Non-pigmented ciliary epithelial cell (primary cell): ENCODE data around the gene FOXN3.
"Not testable (repeated sequence)": the region's sequence is repeated elsewhere in the genome, so short reads cannot be mapped to it uniquely, and the experiment has no call there.

Source experiments
- DNase-seq: peaks from one replicate; pipeline ENCODE4 v3.0.0-alpha.2; 2010; ENCODE audit warnings: low read depth

The FOXN3 gene

DNA sequence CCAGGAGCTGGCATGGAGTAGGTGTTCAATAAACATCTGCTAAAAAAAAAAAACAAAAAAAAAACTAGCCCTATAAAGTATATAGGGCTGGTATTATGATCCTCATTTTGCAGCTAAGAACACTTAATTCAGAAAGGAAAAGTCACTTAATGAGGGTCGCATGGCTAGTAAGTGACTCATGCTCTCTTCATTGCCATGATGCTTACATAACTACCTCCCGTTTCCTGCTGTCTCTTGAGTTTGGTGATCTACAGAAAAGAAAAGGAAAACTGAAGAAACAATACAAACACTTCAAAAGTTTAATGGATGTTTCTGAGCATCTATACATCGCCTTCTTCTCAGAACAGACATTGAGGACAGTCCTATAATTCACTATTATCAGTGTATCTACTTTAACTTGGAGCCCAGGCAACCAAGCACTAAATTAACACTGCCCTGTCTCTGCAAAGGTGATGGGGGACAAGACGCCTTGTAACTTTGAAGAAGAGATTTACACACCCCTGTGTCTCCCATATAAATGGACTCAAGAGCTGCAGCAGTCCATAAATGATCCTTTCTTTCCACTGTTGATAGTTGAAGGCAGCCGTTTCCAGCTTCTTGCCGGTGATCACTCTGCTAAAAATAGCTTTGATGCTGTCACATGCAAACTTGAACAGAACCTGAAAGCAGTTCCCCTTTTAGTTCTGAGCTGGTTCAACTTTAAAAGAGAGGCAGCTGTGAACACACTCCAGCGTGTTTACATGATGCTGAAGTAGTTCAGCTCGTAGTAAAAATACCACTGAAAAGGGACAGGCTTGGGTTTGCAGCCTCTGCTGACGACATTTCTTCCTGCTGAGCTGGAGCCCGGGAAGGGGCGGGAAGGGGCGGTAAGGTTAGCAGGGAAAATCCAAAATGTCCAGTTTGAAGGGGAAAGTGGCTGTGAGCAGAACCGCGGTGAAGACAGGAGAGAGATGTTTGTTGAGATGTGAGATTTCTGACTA is 113.3 kb downstream of the FOXN3 start:
- peak; percentile 52 for DNase-seq

DNA sequence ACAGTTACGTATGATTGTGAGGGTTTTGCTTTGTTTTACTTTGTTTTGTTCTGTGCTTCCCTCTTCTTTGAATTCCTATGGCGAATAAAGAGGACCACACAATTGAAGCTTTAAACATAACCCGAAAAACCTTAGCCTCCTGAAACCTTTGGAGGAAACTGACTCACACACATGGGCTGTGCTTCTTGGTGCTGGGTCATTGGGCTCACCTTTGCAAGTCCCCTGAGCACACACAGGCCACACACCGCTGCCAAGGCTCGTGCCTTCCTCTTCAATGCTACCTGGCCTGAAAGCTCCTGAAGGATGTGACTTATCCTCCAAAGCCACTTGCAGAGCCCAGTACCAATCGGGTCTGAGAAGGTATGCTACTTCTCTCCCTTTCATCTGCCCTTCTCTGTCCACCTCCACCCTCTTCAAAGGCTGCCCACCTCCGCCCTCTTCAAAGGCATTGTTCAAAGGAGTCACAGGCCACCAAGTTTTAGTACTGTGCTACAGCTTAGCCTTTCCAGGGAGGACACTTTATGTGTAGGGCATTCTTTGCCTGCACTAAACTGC is 114.6 kb downstream of the FOXN3 start:
- no peak for DNase-seq

DNA sequence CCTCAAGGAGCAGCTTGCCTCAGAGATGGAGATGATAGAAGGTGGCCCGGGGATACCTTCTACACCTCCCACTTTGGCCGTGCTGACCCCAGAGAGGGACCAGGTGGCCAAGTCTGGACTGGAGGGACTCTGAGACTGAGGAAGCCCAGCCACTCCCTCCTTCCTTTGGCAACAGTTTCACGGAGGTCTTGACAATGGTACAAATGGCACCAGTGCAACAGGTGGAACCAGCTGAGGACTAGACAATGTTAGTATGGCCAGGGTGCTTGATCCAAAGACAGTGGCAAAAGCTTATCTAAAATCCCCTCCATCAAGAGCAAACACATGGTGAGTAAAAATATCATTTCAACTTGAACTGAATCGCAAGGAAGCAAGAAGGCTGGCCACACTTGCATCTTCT is 117.4 kb downstream of the FOXN3 start:
- no peak for DNase-seq

DNA sequence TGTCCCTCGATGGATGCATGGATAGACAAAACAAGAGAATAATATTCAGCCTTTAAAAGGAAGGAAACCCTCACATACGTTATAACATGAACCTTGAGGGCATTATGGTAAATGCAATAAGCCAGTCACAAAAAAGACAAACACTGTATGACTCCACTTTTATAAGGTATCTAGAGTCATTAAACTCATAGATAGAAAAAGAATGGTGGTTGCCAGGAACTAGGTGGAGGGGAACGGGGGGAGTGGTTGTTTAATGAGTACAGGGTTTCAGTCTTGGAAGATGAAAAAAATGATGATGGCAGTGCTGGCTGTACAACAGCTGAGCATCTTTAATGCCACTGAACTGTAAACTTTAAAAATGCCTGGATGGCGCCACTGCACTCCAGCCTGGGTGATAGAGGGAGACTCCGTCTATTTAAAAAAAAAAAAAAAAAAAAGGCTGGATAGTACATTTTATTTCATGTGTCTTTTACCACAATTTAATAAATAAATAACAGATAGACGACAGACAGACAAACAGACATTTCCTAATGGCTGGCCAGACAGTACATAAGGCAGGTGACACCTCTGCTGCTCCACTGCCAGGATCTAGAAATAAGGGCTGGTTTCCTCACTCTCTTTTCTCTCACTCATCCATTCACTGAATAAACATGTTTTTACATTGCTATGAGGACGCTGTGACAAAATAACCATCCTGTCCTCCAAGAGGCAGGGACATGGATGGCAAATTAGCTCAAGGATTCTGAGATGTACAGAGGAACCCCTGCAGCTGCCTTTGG is 118.8 kb downstream of the FOXN3 start:
- DNase-seq, result no peak

DNA sequence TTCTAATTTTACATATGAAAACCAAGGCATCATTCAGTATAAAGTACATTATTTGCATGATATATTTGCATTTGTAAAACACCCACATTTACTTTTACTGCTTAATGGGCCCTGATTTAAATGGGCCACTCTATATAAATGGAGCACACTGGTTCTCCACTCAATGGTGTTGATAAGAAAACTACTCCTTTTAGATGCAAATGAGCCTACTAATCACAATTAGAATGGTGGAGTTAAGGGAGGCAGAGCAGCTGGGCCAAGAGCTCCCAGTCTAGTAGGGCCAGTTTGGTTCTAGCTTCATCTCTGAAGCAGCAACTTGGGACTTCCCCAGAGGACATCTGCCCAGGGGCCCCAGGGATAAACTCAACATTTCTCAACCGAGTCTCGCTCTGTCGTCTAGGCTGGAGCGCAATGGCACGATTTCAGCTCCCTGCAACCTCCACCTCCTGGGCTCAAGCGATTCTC is 120.7 kb downstream of the FOXN3 start:
- no peak for DNase-seq

DNA sequence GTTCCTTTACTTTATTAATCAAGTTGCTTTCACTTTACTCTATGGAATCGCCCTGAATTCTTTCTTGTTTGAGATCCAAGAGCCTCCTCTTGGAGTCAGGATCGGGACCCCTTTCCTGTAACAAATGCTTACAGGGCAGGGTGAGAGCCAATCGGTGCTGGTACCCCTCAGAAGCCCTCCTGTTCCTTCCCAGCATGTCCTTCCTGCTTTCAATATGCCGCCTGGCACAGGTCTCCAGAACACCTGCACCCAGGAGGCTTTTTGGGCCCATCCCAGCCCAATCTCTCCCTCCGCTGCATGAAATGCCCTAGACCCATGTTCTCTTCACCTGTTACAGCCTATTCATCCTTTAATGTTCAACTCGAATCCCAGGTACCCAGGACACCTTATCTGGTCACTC is 122.2 kb downstream of the FOXN3 start:
- DNase-seq, result no peak

DNA sequence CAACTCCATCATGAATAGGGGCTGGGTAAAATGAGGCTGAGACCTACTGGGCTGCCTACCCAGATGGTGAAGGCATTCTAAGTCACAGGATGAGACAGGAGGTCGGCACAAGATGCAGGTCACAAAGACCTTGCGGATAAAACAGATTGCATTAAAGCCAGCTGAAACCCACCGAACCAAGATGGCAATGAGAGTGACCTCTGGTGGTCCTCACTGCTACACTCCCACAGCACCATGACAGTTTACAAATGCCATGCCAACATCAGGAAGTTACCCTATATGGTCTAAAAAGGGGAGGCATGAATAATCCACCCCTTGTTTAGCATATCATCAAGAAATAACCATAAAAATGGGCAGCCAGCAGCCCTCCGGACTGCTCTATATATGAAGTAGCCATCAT is 122.6 kb downstream of the FOXN3 start:
- not testable (repeated sequence) for DNase-seq

DNA sequence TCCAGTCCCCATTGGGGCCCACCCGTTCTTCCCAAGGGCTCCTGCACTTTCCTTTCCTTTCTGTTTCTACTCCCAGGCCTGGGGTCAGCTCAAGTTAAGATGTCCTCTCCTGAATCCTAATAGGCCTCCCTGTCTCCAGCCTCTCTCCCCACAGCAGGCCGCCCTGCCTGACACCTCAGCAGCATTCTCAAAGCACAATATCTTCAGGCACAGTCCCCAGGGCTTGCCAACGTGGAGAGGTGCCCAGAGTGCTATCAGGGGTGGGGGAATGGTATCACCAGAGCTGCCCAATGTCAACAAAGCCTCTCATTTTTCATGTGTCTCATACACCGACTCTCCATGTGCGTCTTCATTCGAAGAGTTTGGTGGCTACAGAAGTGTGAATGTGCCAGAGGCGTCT is 123.0 kb downstream of the FOXN3 start:
- no peak for DNase-seq

DNA sequence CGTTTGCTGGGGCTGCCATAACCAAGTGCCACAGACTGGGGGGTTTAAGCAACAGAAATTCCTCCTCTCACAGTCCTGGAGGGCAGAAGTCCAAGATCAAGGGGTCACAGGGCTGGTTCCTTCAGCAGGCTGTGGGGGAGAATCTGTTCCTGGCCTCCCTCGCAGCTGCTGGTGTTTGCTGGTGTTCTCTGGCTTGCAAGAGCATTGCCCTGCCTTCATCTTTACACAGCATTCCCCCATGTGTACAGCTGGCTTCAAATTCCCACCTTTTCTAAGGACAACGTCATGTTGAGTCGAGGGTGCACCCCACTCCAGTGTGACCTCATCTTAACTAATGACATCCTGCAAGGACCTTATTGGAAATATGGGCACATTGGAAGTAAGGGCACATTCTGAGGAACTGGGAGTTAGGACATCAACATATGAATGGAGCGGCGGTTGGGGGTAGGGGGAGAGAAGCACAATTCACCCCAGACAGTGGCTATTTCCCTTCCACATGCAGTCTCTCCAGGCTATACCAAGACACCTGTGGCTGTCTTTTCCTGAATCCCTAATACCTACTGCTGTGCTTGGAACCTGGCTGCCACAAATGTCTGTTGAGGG is 123.6 kb downstream of the FOXN3 start:
- DNase-seq, result no peak

DNA sequence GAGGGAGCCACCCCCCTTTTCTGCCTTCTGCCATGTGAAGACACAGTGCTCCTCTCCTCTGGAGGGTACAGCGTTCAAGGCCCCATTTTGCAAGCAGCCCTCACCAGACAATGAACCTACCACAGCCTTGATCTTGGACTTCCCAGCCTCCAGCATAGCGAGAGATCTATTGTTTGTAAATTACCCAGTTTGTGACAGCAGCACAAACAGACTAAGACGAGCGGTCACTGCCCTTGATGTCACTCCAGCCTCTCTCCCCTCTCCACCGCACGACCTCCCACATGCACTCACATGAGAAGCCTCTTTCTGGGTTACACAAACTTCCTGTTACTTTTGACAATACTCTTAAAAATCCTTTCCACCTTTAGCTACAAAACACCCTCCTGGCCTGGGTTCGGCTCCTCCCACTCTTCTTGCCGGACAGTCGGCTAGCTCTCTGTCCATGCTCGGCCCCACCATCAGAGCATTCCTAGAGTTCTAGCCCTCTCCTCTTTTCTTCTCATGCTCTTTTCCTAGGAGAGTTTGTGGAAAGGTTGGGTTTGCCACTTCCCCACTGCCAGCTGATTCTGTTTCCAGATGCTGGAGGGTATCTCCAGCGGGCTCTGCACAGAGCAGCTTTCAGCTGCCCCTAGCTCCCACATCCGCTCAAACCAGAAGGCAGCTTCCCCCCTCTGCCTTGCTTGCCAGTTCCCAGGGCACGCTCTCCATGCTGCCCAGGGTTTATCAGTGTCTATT is 124.3 kb downstream of the FOXN3 start:
- DNase-seq, result no peak

DNA sequence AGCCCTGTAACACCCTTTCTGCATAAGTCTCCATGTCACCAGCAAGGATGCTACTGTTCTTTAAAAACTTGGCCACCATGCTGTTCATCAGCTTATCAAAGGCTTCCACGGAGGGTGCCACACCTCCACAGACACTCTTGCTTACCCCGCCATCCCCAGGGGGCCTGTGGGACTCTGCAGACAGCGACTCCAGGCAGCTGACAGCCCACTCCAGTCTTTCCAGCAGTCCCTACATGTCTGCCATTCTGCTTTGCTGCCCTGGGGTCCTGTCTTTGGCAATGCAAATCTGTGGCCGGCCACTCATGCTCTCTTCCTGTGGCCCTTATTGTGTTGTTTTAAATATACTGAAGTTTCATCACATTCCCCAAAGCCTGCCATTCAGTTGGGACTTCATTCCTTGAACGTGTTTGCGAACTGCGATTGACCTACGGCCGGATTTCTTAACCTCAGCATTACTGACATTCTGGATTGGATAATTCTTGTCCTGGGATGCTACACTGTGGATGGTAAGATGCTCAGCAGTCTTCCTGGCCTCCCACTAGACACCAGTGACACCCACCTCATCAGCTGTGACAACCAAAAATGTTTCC is 125.6 kb downstream of the FOXN3 start:
- DNase-seq, result no peak

DNA sequence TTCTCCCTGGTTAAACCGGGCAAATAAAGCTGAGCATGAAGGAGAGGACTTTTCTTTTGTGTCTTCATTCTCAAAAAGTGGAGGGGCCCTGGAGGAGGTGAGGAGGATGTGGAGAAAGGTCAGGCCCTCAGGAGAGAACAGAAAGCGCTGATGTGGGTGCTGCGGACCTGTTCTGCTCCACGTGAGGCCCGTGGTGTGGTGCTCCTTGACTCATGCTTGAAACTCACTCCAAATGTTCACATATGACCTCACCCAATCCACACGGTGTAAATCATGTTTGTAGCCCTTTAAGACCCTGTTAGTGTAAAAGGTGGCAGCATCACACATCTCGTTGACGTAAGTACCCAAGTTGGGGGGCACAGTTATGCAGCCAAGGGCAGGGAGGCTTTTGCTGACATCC is 126.2 kb downstream of the FOXN3 start:
- DNase-seq, result no peak

DNA sequence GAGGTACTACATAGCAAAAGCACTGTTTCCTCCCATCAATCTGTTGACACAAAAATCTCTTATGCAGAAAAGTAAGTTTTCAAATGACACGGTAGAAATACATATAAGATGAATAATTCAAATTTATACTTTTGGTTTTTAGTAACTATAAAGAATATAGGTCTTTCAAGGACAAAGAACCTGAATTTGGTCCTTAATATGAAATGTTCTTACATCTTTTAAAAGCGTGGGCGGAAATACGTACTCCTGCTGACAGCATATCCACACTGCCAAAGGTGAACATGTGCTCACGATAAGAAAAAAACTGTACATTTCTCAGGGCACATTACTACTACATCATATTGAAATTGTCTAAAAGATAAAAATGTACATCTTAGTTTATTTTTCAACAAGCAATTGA is 127.6 kb downstream of the FOXN3 start:
- no peak for DNase-seq

DNA sequence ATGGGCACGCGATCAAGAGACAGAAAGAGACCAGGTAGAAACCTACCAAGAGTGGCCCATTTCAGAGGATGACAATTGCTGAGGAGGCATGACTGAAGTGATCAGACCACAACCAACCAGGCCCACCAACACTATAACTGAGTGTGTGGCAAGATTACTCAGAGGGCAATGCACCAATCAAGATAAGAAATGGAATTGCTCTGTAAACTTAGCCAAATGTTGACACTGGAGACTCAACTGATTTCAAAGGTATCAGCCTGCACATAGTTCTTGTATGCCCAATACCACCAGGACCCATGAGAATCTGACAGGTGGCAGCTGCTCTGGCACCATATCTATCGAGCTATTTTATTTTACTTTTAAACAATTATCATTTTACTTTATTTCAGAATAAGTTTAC is 128.9 kb downstream of the FOXN3 start:
- DNase-seq, result no peak

DNA sequence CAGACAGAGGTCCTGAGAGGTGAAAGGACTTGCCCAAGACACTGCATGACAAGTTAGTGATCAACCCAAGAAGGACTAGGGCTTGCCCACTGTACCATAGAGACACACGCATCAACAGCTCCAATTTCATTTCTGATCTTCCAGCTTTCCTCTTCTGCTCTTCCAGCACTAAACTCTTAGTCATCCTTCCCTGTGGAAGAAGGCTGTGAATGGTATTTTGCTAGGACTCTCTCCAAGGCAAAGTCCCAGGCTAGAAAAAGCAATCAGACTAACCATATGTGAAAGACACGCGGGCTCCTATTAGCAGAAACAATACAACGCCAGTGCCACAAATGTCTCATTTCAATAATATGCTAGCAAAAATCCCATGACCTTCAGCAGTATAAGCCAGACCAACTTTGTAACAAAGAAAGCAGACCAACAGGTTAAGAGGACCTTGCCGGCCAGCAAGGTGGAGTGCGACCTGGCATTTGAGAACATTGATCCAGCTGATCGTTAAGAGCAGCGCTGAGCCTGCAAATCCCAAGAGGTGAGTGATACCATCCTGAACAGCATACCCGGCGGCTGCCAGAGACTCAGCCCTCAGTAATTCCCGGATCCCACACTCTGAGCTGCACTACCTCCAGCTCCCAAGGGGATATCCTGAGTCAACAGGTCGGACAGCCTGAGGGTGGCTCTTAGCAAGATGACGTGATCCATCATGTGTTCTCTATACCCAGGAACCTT is 132.5 kb downstream of the FOXN3 start:
- DNase-seq, result no peak

DNA sequence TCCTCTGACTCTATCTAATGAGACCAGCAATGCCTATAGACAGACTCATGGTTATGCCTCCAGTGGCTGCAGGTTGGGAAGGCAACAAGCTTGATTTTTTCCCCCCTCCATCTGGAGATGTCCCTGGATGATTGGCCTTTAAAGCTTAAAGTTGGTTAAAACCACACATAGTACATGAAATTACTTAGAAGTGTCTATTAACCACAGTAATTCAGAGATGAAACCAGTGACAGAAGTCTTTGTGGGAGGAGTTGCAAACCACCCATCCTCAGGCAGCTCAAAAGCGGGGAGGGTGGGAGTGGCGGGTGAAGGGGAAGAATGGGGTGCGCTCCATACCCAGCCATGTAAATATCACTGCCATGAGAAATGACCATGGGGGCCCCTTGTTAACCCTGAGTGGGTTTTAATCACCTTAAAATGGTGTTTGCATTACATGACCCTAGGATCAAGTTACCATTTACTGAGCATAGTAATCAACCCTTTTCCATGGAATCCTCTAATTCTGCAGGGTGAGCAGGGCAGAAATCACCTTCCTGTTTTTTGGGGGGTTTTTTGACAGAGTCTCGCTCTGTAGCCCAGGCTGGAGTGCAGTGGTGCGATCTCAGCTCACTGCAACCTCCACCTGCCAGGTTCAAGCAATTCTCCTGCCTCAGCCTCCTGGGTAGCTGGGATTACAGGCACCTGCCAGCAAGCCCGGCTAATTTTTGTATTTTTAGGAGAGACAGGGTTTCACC is 133.5 kb downstream of the FOXN3 start:
- DNase-seq, result no peak

DNA sequence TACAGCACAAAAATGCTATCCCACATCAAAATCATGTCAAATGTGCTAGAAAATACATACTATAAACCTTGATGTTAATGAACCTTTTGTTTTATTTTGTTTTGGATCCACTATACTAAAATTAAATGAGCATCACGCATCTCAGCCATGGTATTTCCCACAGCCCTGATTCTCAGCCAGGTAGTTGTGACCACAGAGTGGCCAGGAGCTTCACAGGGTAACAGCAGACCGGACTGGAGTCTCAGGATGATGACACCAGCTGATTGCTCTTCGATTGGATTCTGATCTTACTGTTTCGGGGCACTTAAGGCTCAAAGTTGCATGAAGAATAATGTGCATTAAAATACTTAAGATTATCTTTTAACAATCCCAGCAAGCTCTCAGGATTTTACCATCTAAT is 134.8 kb downstream of the FOXN3 start:
- DNase-seq, result no peak

DNA sequence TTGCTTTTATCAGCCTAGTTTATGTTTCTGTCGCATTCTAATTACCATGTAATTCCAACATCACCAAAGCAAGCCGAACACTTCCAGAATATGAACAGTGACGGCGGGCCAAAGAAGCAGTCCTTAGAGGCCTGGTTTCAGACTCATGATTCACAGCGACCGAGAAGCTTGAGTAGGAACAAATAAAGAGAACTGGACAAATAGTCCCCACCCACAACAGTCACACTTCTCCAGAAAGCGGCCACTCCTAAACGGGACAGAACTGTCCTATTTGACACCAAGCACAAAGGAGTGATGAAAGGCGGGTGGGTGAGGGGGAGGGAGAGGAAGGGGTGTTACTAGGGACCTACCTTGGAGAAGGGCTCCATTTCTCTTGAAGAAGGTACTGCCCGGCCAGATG is 136.4 kb downstream of the FOXN3 start:
- no peak for DNase-seq

DNA sequence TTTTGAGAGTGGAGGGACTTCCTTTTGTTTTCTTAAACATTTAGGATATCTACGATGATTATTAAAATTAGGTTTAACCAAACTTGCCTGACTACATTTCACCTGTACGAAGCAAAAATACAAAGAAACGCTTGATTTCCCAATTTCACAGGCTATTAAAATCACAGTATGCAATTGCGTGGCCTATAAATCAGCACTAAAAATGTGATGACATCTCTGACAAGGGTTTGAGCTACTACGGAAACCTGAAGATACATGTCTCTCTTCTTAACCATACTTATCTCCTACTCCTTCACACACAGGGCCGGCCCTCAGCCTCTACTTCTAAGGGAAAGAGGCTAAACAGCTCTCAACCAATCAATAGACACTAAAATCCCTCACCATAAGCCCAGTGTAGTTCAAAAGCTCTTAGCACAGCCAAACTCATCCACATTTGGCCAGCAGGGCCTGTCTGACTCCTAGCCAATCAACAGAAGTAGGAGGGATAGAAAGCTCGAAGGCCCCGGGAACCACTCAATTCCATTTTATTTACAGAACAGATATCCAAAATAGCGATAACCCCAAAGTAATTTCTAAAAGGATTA is 137.3 kb downstream of the FOXN3 start:
- DNase-seq, result no peak

DNA sequence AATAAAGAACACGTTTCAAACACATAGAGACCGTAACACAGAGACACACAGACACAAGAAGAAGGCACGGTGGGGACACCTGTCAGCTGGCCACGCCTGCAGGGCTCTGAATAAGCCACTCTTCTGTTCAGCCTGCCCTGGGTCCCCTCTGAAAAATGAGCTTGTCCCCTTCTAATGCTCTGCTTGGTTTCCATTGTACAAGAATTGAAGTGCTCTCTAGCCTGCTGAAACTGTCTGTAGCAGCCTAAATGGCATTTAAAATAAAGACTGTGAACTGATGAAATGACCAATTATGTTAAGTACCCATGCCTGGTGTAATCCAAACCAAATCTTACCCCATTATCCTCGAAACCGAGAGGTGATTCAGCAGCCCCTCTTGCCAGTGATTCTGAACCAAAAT is 139.8 kb downstream of the FOXN3 start:
- no peak for DNase-seq
